Kidney glomerular epithelial cell (primary cell): ENCODE data around the gene CSNK1G2.

Experiments used
- DNase-seq: peaks from one replicate; lab custom pipeline; 2025; lab: John Stamatoyannopoulos, UW

Gene CSNK1G2

GRCh38 chr19:1968279-1969175 is 27.6 kb downstream of the CSNK1G2 start:
- DNase-seq: no peak

GRCh38 chr19:1969176-1970002 is 28.4 kb downstream of the CSNK1G2 start:
- DNase-seq: no peak

- DNase-seq: no peak
Measured at GRCh38 chr19:1970003-1970805, 29.2 kb downstream of the CSNK1G2 start.

- DNase-seq: no peak
Measured at GRCh38 chr19:1970806-1971502, 30.0 kb downstream of the CSNK1G2 start.

- no peak for DNase-seq
Measured at GRCh38 chr19:1974381-1975161, 33.6 kb downstream of the CSNK1G2 start.

- no peak for DNase-seq
Measured at GRCh38 chr19:1975162-1975480, 34.1 kb downstream of the CSNK1G2 start.

GRCh38 chr19:1977120-1977519 is 36.1 kb downstream of the CSNK1G2 start:
- DNase-seq: no peak

- DNase-seq: no peak
Measured at GRCh38 chr19:1978346-1978894, 37.4 kb downstream of the CSNK1G2 start.

GRCh38 chr19:1979017-1979416 is 38.0 kb downstream of the CSNK1G2 start:
- DNase-seq: no peak

GRCh38 chr19:1979642-1980041 is 38.7 kb downstream of the CSNK1G2 start:
- DNase-seq: no peak

GRCh38 chr19:1980091-1980808 is 39.3 kb downstream of the CSNK1G2 start:
- DNase-seq: no peak

GRCh38 chr19:1980809-1981181 is 39.8 kb downstream of the CSNK1G2 start:
- no peak for DNase-seq

GRCh38 chr19:1981253-1981652 is 40.3 kb downstream of the CSNK1G2 start:
- no peak for DNase-seq

GRCh38 chr19:1984357-1984756 is 43.4 kb downstream of the CSNK1G2 start:
- DNase-seq: no peak

GRCh38 chr19:1985588-1986356 is 44.8 kb downstream of the CSNK1G2 start:
- no peak for DNase-seq

- DNase-seq: no peak
Measured at GRCh38 chr19:1986357-1987162, 45.6 kb downstream of the CSNK1G2 start.

- no peak for DNase-seq
Measured at GRCh38 chr19:1987197-1988187, 46.5 kb downstream of the CSNK1G2 start.
